Activated CD4-positive, CD25-positive, alpha-beta regulatory T cell treated with anti-CD3 and anti-CD28 coated beads, Interleukin-2, amount 50 U/mL, for 24 hours (primary cell): ENCODE measurements around the gene FAM161A.
"Not testable (repeated sequence)": the region's sequence is repeated elsewhere in the genome, so short reads cannot be mapped to it uniquely, and the experiment has no call there.

ENCODE experiments used
- ATAC-seq, 2 donors: fragments of 150-1000 bp; cut with Tn5 transposase; one replicate each; pipeline ENCODE4 v1.10.0; 2021; ENCODE audit warnings: mild to moderate bottlenecking in 1 of 2, moderate library complexity in 1 of 2

FAM161A gene

DNA sequence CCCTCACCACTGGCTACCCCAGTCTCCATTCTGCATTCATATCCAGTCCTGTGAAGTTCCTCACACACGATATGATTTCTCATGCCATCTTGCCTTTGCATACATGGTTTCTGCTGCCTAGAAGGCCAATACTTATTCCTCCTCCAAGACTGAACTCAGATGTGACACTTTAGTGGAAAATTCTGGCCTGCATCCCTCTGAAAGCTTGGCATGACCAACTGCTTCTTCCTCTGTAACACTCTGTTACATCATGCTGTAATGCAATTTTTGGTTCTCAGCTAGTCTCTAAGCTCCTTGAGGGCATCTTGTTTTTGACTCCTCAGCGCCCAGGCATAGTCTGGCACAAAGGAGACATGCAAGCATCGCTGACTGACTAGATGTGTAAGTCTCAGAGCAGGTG is 12.6 kb downstream of the FAM161A start:
- no peak for ATAC-seq

DNA sequence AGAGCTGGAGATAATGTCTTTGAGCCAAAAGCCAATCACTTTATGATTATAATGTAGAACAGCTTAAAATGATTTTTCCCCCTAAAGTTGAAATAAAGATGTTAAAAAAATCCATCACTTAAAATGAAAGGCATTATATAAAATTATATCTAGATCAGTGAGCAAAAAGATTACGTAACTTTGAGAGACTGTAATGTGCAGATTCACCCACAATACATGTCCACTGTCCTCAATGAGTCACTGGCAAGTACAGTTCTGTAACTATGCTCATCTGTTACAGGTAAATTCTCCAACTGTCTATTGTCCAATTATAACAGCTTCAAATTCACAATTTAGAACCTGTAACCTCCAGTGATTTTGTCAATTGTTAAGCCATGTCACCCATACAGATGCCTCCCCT is 19.0 kb downstream of the FAM161A start:
- ATAC-seq, result no peak

DNA sequence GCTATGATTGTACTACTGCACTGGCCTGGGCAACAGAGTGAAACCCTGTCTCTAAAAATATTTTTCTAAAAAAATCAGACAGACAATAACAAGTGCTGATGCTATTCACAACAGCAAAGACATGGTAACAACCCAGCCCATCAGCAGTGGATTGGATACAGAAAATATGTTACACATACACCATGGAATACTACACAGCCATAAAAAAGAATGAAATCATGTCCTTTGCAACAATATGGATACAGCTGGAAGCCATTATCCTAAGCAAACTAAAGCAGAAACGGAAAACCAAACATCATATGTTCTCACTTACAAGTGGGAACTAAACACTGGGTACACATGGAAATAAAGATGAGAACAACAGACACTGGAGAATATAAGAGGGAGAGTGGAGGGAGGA is 19.9 kb downstream of the FAM161A start:
- no peak for ATAC-seq

DNA sequence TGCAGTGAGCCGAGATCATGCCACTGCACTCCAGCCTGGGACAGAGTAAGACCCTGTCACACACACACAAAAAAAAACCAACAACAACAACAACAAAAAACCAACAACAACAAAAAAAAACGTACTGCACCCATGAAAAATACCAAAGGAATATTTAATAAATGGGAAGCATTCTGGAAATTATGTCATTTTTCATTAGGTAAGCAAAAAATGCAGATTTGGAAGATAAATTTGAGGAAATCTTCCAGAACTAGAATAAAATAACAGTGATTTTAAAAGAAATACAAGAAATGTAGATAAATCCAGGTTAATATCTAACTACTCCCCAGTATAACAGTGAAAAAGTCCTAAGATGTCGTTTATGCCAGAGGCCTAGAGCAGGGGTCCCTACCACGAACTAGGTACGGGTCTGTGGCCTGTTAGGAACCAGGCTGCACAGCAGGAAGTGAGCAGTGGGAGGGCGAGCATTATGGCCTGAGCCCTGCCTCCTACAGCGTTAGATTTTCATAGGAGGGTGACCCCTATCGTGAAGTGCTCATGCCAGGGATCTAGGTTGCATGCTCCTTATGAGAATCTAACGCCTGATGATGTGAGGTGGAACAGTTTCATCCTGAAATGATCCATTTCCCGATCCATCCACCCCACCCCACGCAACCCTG is 21.5 kb downstream of the FAM161A start:
- no peak for ATAC-seq

DNA sequence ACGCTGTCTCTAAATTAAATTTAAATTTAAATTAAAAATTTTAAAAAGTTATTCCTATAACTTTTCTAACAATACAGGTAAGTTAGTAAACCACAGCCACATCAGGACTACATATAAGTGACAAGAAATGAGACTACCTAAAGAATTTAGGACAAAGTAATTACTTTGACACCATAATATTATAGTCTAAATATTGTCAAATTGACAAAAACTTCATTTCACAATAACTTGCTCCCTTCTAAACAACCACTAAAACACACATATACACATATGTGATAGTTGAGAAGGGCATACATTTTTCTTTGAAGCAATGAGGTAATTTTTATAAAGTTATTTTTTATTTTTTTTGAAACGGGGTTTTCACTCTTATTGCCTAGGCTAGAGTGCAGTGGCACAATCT is 31.6 kb downstream of the FAM161A start:
- ATAC-seq, result no peak

DNA sequence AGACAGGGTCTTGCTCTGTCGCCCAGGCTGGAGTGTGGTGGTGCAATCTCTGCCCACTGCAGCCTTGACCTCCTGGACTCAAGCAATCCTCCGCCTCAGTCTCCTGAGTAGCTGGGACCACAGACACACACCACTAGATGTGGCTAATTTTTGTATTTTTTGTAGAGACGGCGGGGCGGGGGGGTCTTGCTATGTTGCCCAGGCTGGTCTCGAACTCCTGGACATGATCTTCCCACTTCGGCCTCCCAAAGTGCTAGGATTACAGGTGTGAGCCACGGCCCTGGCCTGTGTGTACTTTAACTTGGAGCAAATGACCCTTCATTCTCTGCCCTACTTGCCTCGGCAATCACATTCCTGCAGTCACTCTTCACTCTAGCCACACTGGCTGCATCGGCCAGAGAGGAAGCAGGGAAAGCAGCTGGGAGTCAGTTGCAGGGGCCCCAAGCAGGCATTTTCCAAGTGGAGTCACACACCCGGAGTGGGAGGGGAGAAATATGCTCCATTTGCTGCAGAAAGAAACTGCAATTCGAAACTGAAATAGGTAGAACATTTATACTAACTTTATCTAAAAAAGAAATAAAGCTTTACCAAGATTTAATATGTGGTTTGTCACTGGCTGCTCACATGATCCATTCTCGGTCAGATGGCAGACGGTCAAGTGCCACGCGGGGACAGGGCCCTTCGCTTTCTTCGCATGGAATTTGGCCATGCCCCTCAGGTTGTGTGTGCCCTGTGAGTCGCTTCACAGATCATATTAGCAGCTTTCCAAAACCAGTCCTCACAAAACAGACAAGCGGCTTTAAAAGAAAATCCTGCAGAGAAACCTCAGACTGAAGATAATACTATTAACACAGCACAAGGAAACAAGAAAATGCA is 37.1 kb downstream of the FAM161A start:
- ATAC-seq, result no peak

DNA sequence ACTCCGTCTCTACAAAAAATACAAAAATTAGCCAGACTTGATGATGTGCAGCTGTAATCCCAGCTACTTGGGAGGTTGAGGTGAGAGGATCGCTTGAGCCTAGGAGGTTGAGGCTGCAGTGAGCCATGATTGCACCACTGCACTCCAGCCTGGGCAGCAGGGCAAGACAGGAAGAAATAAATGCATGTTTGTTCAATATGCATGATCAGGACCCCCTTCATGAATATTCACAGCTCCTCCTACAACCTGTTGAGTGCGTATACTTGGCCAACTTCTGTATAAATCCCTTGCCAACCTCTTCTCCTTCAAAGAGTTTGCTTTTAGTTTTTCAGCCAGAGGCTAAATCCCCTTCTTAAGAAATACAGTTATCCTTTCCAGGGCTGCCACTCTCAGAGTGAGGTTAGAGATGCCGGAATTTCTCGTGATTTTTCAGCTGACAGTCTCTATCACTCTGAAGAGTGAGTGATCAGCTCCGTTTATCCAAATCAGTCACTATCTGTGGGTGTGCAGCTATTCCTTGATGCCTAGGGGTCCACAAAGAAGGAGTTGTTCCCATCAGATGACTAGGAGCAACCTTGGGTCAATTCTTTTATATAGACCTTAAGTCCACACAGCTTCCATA is 39.2 kb downstream of the FAM161A start:
- no peak for ATAC-seq

DNA sequence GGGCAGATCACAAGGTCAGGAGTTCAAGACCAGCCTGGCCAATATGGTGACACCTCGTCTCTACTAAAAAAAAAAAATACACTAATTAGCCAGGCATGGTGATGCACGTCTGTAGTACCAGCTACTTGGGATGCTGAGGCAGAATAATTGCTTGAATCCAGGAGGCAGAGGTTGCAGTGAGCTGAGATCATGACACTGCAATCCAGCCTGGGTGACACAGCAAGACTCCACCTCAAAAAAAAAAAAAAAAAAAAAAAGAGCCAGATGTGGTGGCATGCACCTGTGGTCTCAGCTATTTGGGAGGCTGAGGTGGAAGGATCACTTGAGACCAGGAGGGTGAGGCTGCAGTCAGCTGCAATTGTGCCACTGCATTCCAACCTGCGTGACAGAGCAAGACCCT is 40.5 kb downstream of the FAM161A start:
- not testable (repeated sequence) for ATAC-seq

DNA sequence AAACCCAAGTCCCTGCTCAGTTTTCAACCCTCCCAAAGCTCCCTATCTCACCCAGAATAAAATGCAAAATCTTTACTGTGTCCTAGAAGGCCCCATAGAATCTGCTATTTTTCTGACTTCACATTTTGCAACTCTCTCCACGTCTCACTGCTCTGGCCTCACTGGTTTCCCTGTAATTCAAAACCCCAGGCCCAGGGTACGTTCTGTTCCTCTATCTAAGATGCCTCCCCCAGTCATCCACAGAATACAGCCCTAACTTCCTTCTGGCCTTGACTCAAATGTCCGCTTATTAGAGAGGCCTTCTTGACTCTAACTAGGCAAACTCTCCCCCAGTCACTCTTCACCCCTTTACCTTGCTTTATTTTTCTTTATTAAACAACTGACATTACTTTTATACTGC is 42.0 kb downstream of the FAM161A start:
- no peak for ATAC-seq

DNA sequence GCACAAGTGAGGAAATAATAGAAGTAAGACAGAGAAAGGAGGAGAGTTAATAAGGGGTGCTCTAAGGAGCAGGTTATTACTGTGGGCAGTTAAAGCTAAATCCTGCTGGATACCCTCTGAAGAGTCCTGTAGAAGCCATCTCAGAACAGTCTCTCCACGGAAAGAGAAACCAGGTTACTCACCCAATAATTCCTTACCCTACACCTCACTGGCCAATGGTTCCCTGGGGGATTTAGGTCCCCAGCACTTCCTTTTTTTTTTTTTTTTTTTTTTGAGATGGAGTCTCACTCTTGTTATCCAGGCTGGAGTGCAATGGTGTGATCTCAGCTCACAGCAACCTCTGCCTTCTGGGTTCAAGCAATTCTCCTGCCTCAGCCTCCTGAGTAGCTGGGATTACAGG is 43.7 kb downstream of the FAM161A start:
- not testable (repeated sequence) for ATAC-seq

DNA sequence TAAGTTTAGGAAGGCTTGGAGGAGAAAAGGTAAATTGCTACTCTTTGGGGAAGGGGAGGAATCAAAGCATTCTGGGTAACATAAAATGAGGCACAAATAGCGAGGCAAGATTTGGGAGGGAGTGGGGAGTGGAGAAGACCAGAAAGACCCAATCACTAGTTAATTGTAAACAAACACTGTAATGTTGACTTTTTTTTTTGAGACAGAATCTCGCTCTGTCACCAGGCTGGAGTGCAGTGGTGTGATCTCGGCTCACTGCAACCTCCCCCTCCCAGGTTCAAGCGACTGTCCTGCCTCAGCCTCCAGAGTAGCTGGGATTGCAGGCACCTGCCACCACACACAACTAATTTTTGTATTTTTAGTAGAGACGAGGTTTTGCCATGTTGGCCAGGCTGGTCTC is 45.2 kb downstream of the FAM161A start:
- ATAC-seq, result not testable (repeated sequence)

DNA sequence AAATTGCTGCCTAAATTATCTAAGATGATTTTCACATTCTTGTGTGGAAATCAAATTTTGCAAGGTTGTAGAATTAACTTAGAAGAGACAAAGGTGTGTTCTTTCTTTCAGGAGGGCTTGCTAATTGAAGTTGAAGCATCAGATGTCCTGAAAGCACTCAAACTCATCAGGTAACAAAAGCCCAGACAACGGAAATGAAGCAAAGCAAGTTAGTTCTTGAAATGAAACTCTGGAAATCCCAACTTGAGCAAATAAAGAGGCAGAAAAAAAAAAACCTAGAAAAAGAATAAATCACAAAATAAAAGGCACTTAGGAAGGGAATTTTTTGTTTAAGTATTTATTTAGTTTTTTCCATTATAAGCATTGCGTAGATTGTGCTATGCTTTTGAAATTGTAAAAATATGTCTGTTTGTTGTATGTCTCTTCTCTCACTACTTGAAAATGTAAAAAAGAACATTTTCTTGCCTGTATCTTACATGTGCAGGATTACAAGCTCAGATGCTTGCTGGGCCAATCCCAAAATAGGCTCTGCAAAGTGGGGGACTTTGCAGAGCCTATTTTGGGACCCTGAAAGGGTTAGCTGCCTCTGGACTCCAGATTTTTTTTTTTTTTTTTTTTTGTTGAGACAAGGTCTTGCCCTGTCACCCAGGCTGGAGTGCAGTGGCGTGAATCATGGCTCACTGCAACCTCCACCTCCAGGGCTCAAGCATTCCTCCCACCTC is 46.7 kb downstream of the FAM161A start:
- ATAC-seq, result no peak

DNA sequence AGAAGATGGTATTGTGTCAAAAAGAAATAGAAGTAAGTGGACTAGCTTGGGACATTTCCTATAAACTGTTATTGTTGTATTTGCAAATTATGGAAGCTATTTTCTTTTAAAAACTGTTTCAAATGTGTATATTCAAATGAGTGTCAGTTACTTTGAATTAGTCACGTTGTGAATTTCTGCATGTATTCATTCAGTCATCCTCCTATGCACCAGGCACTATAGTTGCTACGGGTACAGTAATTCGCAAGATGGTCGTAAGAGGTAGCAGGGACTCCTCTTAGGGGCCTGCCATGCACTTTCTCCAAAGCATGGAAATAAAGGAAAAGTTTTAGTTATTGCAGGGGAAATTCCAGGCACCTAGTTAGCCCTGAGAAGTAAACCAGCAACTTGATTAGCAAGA is 51.3 kb downstream of the FAM161A start:
- no peak for ATAC-seq

DNA sequence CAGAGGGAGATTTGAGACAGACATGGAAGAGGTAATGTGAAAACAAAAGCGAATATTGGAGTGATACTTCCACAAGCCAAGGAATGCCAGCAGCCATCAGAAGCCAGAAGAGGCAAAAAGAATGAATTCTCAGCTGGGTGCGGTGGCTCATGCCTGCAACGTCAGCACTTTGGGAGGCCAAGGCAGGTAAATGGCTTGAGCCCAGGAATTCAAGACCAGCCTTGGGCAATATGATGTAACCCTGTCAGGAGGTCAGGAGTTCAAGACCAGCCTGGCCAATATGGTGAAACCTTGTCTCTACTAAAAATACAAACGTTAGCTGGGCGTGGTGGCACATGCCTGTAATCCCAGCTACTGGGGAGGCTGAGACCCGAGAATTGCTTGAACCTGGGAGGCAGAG is 54.8 kb downstream of the FAM161A start:
- ATAC-seq, result no peak

DNA sequence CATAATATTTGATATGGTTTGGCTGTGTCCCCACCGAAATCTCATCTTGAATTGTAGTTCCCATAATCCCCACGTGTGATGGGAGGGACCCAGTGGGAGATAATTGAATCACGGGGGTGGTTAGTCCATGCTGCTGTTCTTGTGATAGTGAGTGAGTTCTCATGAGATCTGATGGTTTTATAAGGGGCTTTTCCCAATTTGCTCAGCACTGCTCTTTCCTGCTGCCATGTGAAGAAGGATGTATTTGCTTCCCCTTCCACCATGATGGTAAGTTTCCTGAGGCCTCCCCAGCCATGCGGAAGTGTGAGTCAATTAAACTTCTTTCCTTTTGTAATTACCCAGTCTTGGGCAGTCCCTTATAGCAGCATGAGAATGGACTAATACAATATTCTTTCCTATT is 56.4 kb downstream of the FAM161A start:
- not testable (repeated sequence) for ATAC-seq

DNA sequence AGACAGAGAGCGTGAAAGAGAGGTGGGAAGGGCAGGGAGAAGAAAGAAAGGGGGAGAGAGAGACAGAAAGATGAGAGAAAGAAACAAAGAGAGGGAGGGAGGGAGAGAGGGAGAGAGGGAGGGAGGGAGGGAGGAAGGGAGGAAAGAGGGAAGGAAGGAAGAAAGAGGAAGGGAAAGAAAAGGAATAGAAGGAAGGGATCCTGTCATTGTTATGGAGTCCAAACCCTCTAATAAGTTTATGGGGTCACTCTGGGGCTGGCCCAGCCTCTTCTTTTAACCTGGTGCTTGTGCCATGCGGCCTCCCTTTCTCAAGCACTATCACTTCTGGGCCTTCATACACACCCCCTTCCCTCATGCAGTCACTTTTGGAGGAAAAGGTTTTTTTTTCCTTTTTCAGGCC is 58.5 kb downstream of the FAM161A start:
- no peak for ATAC-seq

DNA sequence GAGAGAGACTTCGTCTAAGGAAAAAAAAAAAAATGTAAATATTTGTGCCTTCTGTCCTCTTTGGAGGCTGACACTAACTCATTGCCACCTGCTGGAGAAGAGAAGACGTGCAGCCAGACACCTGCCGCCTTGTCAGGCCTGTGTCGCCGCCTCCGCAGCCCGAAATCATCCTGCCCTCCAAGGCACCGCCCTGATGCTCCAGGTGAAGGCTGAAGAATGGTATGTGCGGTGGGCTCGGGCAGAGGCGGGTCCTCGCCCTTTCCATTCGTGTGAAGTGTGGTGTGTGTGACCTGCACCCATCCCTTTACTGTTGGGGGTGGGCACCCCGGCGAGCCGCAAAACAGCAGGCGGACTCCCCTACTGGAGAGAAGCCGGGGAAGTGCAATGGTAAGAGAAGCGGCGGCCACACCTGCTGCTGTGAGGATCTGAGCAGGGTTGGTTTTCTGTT is 60.4 kb downstream of the FAM161A start:
- peak; percentile 88 to 93 for ATAC-seq

DNA sequence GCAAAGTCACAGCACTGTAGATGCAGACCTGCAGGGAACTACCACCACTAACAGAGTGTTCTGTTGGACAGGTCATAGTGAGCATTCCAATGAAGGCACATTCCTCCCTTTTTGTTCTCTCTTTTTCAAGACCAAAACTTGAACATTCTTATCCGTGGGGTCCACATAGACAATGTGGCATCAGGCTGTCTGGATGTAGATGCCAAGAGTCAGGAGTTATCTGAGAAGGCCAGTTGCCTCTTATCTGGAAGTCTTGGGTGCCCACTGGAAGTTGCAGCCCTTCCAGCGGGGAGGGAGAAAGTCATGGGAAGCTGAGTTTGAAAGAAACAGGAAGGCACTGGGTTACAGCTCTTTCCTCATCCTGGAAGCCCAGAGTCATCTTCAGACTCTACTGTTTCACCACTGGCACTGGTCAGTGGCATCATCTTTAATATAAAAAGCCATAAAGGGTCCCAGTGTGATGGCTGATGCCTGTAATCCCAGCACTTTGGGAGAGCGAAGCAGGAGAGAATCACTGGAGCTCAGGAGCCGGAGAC is 61.4 kb downstream of the FAM161A start:
- no peak for ATAC-seq

DNA sequence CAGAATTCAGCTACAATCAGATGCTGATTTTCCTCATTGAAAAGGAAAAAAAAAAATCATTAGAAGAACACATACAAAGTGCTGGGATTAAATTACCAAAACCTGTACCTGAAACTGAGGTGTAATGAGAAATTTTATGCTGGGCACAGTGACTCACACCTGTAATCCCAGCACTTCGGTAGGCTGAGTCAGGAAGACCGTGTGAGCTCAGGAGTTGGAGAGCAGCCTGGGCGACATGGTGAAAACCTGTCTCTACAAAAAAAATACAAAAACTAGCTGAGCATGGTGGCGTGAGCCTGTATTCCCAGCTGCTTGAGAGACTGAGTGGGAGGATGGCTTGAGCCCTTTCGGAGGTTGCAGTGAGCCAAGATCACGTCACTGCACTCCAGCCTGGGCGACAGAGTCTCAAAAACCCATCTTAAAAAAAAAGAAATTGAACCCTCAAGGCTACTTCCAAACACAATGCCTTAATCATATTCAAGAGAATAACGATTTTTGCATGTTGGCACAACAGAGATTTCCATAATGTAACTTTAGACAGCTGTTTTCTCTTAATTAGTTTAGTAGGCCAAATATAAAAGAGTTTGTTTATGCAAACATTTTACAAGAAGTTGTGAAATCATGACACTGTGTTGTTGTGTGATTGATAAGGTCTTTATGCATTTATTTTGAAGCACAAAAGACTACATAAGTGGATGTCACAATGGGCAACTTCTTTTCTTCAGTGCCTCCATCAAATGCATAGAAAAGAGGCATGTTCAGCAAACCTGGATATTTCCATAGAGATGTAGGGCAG is 63.9 kb downstream of the FAM161A start:
- no peak for ATAC-seq

DNA sequence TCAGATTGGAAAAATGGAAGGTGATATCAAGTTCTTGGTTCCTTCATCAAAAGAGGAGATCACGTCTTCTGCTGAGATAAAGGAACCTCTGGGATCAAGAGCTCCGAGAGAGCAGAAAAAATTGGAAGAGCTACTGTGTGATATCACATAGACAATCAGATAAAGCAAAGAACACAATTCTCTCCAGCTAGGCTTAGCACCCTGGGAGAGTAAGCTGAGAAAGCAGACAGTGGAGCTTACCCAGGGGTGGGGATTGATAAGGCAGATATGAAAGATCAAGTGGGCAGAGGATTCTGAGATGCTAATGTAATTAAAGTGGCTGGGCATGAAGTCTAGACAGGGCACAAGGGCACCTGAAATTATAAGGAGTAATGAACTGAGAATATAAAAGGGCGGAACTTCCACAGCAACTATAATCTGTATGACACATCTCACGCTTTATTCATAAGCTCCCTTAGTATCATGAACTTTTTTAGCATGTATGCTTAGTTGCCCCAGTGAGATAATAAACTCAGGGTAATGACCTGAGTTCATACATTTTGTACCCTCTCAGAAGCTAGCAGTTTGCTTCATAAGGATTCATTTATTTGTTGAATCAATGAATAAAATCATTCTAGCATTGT is 65.8 kb downstream of the FAM161A start:
- no peak for ATAC-seq

DNA sequence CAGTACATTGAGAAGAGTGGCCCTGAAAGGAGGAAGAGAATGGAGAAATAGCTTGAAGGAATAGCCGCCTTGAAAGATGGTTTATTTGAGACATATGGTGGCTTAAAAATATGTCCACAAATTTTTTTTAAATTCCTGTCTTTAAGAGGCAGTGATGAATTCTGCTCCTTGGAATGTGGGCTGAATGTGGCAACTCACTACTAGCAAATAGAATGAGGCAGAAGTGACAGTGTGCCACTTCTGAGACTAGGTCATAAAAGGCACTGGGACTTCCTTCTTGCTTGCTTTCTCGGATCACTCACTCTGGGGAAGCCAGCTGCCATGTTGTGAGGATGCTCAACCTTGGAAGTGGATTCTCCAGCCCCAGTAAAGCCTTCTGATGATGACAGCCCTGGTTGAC is 67.0 kb downstream of the FAM161A start:
- ATAC-seq, result no peak

DNA sequence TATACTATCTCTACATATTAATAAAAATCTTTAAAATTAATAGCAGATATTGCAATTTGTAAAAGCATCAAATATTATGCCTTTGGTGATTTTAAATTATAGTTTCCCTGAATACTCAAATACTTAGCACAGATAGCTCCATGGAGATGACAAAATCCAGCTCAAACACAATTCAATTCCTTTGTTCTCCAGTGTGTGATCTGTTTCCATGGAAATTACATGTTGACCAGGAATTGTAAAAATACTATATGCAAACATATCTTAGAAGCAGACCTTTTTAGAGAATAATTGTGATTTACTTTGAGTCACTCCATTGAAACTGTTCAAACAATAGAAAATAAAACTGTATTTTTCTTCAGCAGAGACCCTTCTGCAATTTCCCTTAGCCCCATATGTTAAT is 68.3 kb downstream of the FAM161A start:
- no peak for ATAC-seq
